SK-N-SH (cell line): ENCODE data around the gene EXOC4. TPM values are rescaled to one million over a fixed set of nuclear protein-coding genes. Genes with fewer than 3 reads are reported as not detected.

ENCODE experiments used
- CTCF ChIA-PET: fragments of 300-600, 350-600 bp; formaldehyde crosslinking; extraction: SDS; loops from one replicate; lab custom pipeline; 2021; lab: Yijun Ruan, JAX
- POLR2A ChIA-PET: fragments of 350-600 bp; sonication (Branson Sonifier 250); formaldehyde crosslinking; extraction: SDS; loops from one replicate; lab custom pipeline; 2020; ENCODE audit warnings: antibody characterized with exemption, inconsistent platforms; lab: Yijun Ruan, JAX
- DNase-seq: peaks from one replicate; pipeline ENCODE4 v3.0.0; 2012
- H2AFZ ChIP-seq: fragments of 200-600 bp; sonication (generic); 2 replicates; pipeline ENCODE4 v1.8.1; 2016; ENCODE audit warnings: antibody characterized with exemption, mild to moderate bottlenecking, low read depth
- H3F3A ChIP-seq: fragments of 200-600 bp; sonication (generic); replicated peaks from 2 replicates; pipeline ENCODE3; 2016; ENCODE audit warnings: antibody characterized with exemption, mild to moderate bottlenecking; ENCODE audit not compliant: insufficient read depth
- H3K27ac ChIP-seq, 2 experiments: fragments of 200-500 bp in 1 of 2; fragments of 200-600 bp in 1 of 2; sonication (Bioruptor generic) in 1 of 2; sonication (generic), shearing (Covaris generic) in 1 of 2; 2 replicates each; pipeline versions ENCODE4 v1.5.1 to v1.6.1; 2014 to 2016; ENCODE audit warnings: low read depth in 2 of 2, inconsistent platforms in 1 of 2, low read length in 1 of 2, mild to moderate bottlenecking in 1 of 2, mixed read lengths in 1 of 2
- H3K27me3 ChIP-seq: fragments of 200-600 bp; sonication (generic), shearing (Covaris generic); 2 replicates; pipeline ENCODE4 v1.6.1; 2016; ENCODE audit warnings: mixed run types; ENCODE audit not compliant: insufficient read depth
- H3K36me3 ChIP-seq, 2 experiments: fragments of 200-500 bp in 1 of 2; fragments of 200-600 bp in 1 of 2; sonication (Bioruptor generic) in 1 of 2; sonication (generic) in 1 of 2; replicated peaks in 1 of 2; 2 replicates each; pipeline versions ENCODE3 to v1.5.1; 2014 to 2016; ENCODE audit warnings: low read length in 1 of 2, mild to moderate bottlenecking in 1 of 2; ENCODE audit not compliant: insufficient read depth in 2 of 2, control insufficient read depth in 1 of 2
- H3K4me1 ChIP-seq, 2 experiments: fragments of 200-500 bp in 1 of 2; fragments of 200-600 bp in 1 of 2; sonication (Bioruptor generic) in 1 of 2; sonication (generic), shearing (Covaris generic) in 1 of 2; 2 replicates each; pipeline versions ENCODE4 v1.5.1 to v1.6.1; 2014 to 2016; ENCODE audit warnings: low read depth in 1 of 2, low read length in 1 of 2, mixed run types in 1 of 2; ENCODE audit not compliant: insufficient read depth in 2 of 2, control insufficient read depth in 1 of 2
- H3K4me2 ChIP-seq: fragments of 200-600 bp; sonication (generic), shearing (Covaris generic); 2 replicates; pipeline ENCODE4 v1.6.1; 2017; ENCODE audit warnings: mixed run types
- H3K4me3 ChIP-seq, 2 experiments: fragments of 200-500 bp in 1 of 2; fragments of 200-600 bp in 1 of 2; sonication (Bioruptor generic) in 1 of 2; sonication (generic), shearing (Covaris generic) in 1 of 2; 2 replicates each; pipeline versions ENCODE4 v1.5.1 to v1.8.1; 2014 to 2016; ENCODE audit warnings: low read depth in 2 of 2, inconsistent platforms in 1 of 2, low read length in 1 of 2, mild to moderate bottlenecking in 1 of 2, mixed read lengths in 1 of 2, moderate library complexity in 1 of 2
- H3K79me2 ChIP-seq: fragments of 200-600 bp; sonication (generic); 2 replicates; pipeline ENCODE4 v1.8.1; 2017; ENCODE audit warnings: mild to moderate bottlenecking; ENCODE audit not compliant: insufficient read depth
- H3K9ac ChIP-seq: fragments of 200-600 bp; sonication (generic); 2 replicates; pipeline ENCODE4 v1.6.1; 2017; ENCODE audit warnings: mixed run types
- H3K9me2 ChIP-seq: fragments of 200-600 bp; sonication (generic); 2 replicates; pipeline ENCODE4 v1.6.1; 2017; ENCODE audit warnings: mixed run types
- H3K9me3 ChIP-seq: fragments of 200-600 bp; sonication (generic); 2 replicates; pipeline ENCODE4 v1.6.1; 2017; ENCODE audit warnings: mixed run types, mild to moderate bottlenecking, moderate library complexity
- H4K20me1 ChIP-seq: fragments of 200-600 bp; sonication (generic); 2 replicates; pipeline ENCODE4 v1.6.1; 2017; ENCODE audit warnings: mild to moderate bottlenecking, mixed run types; ENCODE audit not compliant: insufficient read depth
- CHD2 ChIP-seq: fragments of 150-350 bp; IDR thresholded peaks from 2 replicates; pipeline ENCODE4 v1.6.1; 2018; ENCODE audit warnings: low read length; ENCODE audit not compliant: partially characterized antibody
- EP300 ChIP-seq, 2 experiments: IDR thresholded peaks; 2 replicates each; pipeline versions ENCODE4 v1.4.0 to v1.6.1; 2012; ENCODE audit warnings: borderline replicate concordance in 1 of 2, low read depth in 1 of 2, low read length in 1 of 2
- EZH2phosphoT487 ChIP-seq: fragments of 200-600 bp; sonication (generic); IDR thresholded peaks from 2 replicates; pipeline ENCODE4 v1.6.1; 2017; ENCODE audit warnings: low read depth, mixed run types, mild to moderate bottlenecking, antibody characterized with exemption, moderate library complexity, borderline replicate concordance
- FOXJ3 ChIP-seq: sonication (generic); formaldehyde crosslinking; IDR thresholded peaks from 2 replicates; pipeline ENCODE4 v1.5.1; 2020; ENCODE audit warnings: mild to moderate bottlenecking, missing genetic modification reagents
- GABPA ChIP-seq: IDR thresholded peaks from 2 replicates; pipeline ENCODE4 v1.4.0; 2012; ENCODE audit warnings: low read depth, mild to moderate bottlenecking
- MEF2A ChIP-seq: IDR thresholded peaks from 2 replicates; pipeline ENCODE4 v1.4.0; 2012; ENCODE audit warnings: low read depth, borderline replicate concordance
- NFIC ChIP-seq: IDR thresholded peaks from 2 replicates; pipeline ENCODE4 v1.4.0; 2012; ENCODE audit warnings: borderline replicate concordance
- NRF1 ChIP-seq: IDR thresholded peaks from 2 replicates; pipeline ENCODE4 v1.6.1; 2012; ENCODE audit warnings: low read depth, mild to moderate bottlenecking, low read length
- POLR2AphosphoS5 ChIP-seq: IDR thresholded peaks from 2 replicates; pipeline ENCODE4 v1.6.1; 2012; ENCODE audit warnings: low read depth, low read length
- RCOR1 ChIP-seq: fragments of 150-350 bp; IDR thresholded peaks from 2 replicates; pipeline ENCODE4 v1.6.1; 2017; ENCODE audit warnings: antibody characterized with exemption, low read length
- REST ChIP-seq: IDR thresholded peaks from 2 replicates; pipeline ENCODE4 v1.6.1; 2012; ENCODE audit warnings: mild to moderate bottlenecking, low read depth, low read length, moderate library complexity
- RFX5 ChIP-seq: IDR thresholded peaks from 2 replicates; pipeline ENCODE4 v1.6.1; 2012; ENCODE audit warnings: mild to moderate bottlenecking, improper control_type of control experiment, low read length
- SIN3A ChIP-seq: IDR thresholded peaks from 2 replicates; pipeline ENCODE4 v1.6.1; 2012; ENCODE audit warnings: low read depth, mild to moderate bottlenecking, low read length, moderate library complexity, borderline replicate concordance
- SMC3 ChIP-seq: IDR thresholded peaks from 2 replicates; pipeline ENCODE4 v1.6.1; 2012; ENCODE audit warnings: low read depth, low read length, improper control_type of control experiment
- TCF12 ChIP-seq: IDR thresholded peaks from 2 replicates; pipeline ENCODE4 v1.4.0; 2012
- USF2 ChIP-seq: fragments of 150-350 bp; IDR thresholded peaks from 2 replicates; pipeline ENCODE4 v1.6.1; 2017; ENCODE audit warnings: antibody characterized with exemption, low read length, low read depth, borderline replicate concordance
- YY1 ChIP-seq: IDR thresholded peaks from 2 replicates; pipeline ENCODE4 v1.4.0; 2012; ENCODE audit warnings: low read depth, mild to moderate bottlenecking
- WGBS: methylation state at CpG from one replicate; pipeline ENCODE4 v1.1.6; 2017; ENCODE audit warnings: low lambda C conversion rate; 5-methylcytosine and 5-hydroxymethylcytosine counted together
- polyA plus RNA-seq, 3 experiments: library from polyadenylated mRNA; depleted of rRNA; stranded (reverse); fragments of >200 nt; gene quantifications; 2 replicates each; pipeline ENCODE4 v1.2.3, GENCODE V29; 2012
- TF ChIP-seq, protein P1 (sequence below): IDR thresholded peaks from 2 replicates; pipeline ENCODE4; 2012
- TF ChIP-seq, protein P2 (sequence below): IDR thresholded peaks from 2 replicates; pipeline ENCODE4 v1.4.0; 2012; ENCODE audit warnings: low read depth, borderline replicate concordance
- TF ChIP-seq, protein P3 (sequence below): IDR thresholded peaks from 2 replicates; pipeline ENCODE4 v1.4.0; 2012; ENCODE audit warnings: low read depth

The EXOC4 gene
- polyA plus RNA-seq, 1 of the 3 experiments (the other 2 are of a cell fraction): 37.3 TPM

DNA sequence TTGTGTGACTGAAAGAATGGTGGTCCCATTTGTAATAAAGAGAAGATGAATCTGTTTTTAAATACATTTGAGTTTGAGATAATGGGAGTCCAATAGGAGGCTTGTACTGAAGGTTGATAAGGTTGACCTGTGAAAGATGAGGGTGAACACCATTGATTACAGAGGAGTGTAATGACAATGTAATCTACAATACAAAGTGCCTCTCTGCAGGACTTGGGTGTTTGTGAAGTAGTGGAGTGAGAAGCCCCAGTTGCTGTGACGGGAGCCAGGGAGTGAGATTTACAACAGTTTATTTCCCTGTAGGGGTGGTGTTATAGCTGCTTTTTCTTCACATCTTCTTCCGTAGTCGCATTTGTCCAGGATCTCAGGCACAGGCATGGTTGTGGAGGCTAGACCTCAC is 189.9 kb downstream of the EXOC4 start:
- no peaks in the 10 kb centered on the region for H4K20me1 ChIP-seq
- H3K4me3 ChIP-seq: no peak overlapping the region
- H3K4me2 ChIP-seq: no peak overlapping the region
- peaks cover 0 to 3% of the 10 kb centered on the region in 2 experiments for H3K36me3 ChIP-seq
- H2AFZ ChIP-seq: no peak overlapping the region
- H3K27ac ChIP-seq: no peak overlapping the region
- WGBS: 100% methylated on average over 3 of the region's 3 CpGs
- H3K79me2 ChIP-seq: peaks cover 19% of the 10 kb centered on the region
- peaks cover 0 to 3% of the 10 kb centered on the region in 2 experiments; a peak in 1 of 4 replicates for H3K4me1 ChIP-seq
- POLR2A ChIA-PET: no interaction called here
- no peaks in the 10 kb centered on the region for H3F3A ChIP-seq
- TF ChIP-seq EP300 (IDR thresholded peaks at IDR 0.05; ENCODE audit: borderline replicate concordance in 1 of 2, low read depth in 1 of 2, low read length in 1 of 2) (no peak), EZH2phosphoT487 (no peak), GABPA (no peak), REST (no peak), SMC3 (no peak), CHD2 (no peak), RCOR1 (no peak), RFX5 (no peak), POLR2AphosphoS5 (no peak), MEF2A (no peak), YY1 (no peak), NFIC (no peak), SIN3A (no peak), USF2 (no peak), NRF1 (no peak), TCF12 (no peak), FOXJ3 (CRISPR knock-in tag) (no peak)
- TF ChIP-seq, protein P1, sequence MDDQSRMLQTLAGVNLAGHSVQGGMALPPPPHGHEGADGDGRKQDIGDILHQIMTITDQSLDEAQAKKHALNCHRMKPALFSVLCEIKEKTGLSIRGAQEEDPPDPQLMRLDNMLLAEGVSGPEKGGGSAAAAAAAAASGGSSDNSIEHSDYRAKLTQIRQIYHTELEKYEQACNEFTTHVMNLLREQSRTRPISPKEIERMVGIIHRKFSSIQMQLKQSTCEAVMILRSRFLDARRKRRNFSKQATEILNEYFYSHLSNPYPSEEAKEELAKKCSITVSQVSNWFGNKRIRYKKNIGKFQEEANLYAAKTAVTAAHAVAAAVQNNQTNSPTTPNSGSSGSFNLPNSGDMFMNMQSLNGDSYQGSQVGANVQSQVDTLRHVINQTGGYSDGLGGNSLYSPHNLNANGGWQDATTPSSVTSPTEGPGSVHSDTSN: no peak
- TF ChIP-seq, protein P2, sequence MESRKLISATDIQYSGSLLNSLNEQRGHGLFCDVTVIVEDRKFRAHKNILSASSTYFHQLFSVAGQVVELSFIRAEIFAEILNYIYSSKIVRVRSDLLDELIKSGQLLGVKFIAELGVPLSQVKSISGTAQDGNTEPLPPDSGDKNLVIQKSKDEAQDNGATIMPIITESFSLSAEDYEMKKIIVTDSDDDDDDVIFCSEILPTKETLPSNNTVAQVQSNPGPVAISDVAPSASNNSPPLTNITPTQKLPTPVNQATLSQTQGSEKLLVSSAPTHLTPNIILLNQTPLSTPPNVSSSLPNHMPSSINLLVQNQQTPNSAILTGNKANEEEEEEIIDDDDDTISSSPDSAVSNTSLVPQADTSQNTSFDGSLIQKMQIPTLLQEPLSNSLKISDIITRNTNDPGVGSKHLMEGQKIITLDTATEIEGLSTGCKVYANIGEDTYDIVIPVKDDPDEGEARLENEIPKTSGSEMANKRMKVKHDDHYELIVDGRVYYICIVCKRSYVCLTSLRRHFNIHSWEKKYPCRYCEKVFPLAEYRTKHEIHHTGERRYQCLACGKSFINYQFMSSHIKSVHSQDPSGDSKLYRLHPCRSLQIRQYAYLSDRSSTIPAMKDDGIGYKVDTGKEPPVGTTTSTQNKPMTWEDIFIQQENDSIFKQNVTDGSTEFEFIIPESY: no peak
- TF ChIP-seq, protein P3, sequence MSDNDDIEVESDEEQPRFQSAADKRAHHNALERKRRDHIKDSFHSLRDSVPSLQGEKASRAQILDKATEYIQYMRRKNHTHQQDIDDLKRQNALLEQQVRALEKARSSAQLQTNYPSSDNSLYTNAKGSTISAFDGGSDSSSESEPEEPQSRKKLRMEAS: no peak
- CTCF ChIA-PET: interaction anchor here (1.0 to 2.0 kb wide), 2 partner anchors 8 to 9 kb away, joined by 4 to 11 read pairs; no protein-coding TSS in a partner anchor
- H3K9ac ChIP-seq: no peak overlapping the region
- no peaks in the 10 kb centered on the region for H3K27me3 ChIP-seq
- no peak for DNase-seq
- no peaks in the 10 kb centered on the region for H3K9me3 ChIP-seq
- no peaks in the 10 kb centered on the region for H3K9me2 ChIP-seq
